HG03457 (cell line): ENCODE data around the gene WDR45B.
"Not testable (repeated sequence)": the region's sequence is repeated elsewhere in the genome, so short reads cannot be mapped to it uniquely, and the experiment has no call there.

Experiments used
- ATAC-seq: cut with Tn5 transposase; IDR thresholded peaks from one replicate; pipeline ENCODE4 v1.9.1; 2021; ENCODE audit warnings: moderate number of reproducible peaks; ENCODE audit not compliant: unreplicated experiment

WDR45B gene

GRCh38 chr17:82587234-82588086, 60.8 kb downstream of the WDR45B start:
- no peak for ATAC-seq

DNA sequence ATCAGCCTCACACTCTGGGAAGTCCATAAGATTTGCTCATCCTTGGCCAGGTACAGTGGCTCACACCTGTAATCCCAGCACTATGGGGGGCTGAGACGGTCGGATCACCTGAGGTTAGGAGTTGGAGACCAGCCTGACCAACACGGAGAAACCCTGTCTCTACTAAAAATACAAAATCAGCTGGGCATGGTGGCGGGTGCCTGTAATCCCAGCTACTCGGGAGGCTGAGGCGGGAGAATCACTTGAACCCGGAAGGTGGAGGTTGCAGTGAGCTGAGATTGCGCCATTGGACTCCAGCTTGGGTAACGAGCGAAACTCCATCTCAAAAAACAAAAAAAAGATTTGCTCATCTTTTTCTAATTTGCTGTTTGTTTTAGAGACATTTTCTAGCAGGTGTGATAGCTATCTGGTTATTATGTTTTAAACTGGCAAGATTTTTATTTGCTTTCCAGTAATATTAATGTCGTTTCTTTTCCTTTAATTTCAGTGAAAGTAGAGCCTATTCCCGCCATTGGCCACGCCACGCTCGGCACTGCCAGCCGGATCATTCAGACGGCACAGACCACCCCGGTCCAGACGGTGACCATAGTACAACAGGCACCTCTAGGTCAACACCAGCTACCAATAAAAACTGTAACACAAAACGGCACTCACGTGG, 61.5 kb downstream of the WDR45B start:
- ATAC-seq = no peak

GRCh38 chr17:82585935-82586575, 62.2 kb downstream of the WDR45B start:
- not testable (repeated sequence) for ATAC-seq

DNA sequence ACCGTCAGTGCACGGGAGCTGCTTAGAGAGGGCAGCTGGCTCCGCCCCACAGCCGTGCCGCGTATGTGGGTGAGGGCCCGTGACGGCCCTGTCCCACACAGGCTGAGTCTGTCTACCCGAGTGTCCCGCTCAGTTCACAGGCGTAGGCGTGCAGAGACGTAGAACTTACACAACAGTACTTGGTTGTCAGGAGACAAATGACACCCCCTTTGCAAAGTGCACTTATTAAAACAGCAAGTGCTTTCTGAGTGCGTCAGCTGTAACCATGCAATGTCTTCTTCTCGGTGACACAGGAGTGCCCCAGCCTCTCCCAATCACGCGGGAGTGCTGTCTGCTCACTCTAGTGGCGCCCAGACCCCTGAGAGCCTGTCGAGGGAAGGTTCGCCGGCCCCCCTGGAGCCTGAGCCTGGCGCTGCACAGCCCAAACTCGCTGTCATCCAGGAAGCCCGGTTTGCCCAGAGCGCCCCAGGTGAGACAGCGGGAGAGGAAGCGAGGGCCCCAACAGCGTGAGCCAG, 64.5 kb downstream of the WDR45B start:
- no peak for ATAC-seq

GRCh38 chr17:82582709-82583108, 65.5 kb downstream of the WDR45B start:
- ATAC-seq = no peak

DNA sequence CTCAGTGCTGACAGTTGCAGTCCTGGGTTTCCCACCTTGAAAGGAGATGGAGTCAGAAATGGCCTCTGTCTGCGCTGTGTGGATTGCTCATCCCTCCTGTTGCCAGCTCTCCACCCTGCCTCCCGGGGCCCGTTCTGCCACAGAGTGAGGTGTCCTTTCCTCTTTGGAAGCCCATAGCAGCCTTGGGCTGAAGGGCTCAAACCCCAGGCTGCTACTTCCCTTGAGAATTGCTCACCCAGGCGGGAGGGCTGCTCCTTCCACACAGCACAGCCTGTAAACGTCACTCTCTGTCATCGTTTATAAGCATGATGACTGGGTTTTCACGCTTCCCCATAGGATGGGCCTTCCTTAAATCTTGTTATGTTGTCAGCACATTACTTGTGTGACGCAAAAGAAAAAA, 66.0 kb downstream of the WDR45B start:
- ATAC-seq = no peak

- ATAC-seq = not testable (repeated sequence)
These were observed 68.3 kb downstream of the WDR45B start for GRCh38 chr17:82579969-82580368.

DNA sequence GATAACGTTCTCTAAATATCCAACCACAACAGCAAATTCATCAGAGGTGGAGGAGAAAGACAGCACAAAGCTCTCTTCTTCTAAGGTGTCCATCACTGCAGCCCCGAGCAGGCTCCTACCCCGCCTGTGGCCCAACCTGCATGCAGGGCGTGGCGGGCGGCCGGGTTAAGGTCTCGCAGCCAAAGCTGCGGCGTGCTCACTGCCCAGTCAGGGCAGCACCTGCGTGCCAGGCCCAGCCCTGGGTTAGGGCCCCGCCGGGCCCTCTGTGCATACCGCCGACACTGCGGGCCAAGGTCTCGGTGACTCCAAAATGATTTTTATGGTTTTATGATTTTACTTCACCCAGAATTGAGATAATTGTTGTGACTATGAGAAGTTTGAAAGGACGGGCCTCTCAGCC, 70.9 kb downstream of the WDR45B start:
- no peak for ATAC-seq

- not testable (repeated sequence) for ATAC-seq
These were observed 72.5 kb downstream of the WDR45B start for GRCh38 chr17:82575581-82576221.

- ATAC-seq = no peak
These were observed 74.2 kb downstream of the WDR45B start for GRCh38 chr17:82574041-82574440.

DNA sequence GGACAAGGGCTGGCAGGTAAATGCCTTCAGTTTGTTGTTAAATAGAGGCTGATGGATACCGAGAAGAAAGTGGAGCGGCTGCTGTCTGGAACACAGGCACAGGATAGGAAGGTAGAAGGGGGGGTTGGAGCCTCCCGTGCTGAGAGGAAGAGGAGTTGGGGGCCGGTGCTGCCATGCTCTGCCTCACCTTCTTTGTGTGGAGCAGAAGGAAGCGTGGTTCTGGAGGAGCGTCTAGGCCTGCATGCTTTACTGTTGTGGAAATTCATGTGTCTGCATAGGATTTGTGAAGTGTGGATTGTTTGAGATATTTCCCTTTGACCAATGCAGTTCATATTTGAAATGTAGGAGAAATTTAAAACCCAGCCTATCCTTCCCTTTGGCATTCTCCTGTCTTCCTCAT, 76.4 kb downstream of the WDR45B start:
- ATAC-seq = no peak

- ATAC-seq = no peak
These were observed 78.0 kb downstream of the WDR45B start for GRCh38 chr17:82570277-82570676.

DNA sequence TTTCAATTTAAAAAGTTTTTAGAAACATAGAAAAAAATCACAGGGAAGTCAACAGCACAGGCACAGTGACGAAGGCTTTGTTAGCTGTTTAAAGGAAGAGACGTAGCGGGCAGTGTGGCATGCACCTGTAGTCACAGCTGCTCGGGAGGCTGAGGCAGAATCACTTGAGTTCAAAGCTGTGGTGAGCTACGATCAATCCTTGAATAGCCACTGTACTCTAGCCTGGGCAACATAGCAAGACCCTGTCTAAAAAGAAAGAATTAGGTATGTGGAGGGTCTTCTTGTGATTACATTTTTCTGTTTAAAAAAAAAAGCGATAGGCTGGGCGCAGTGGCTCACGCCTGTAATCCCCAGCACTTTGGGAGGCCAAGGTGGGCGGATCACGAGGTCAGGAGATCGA, 78.6 kb downstream of the WDR45B start:
- ATAC-seq = no peak

- ATAC-seq = no peak
These were observed 79.2 kb downstream of the WDR45B start for GRCh38 chr17:82568997-82569393.

GRCh38 chr17:82567286-82567685, 81.0 kb downstream of the WDR45B start:
- no peak for ATAC-seq

- ATAC-seq = no peak
These were observed 81.9 kb downstream of the WDR45B start for GRCh38 chr17:82566129-82566960.

DNA sequence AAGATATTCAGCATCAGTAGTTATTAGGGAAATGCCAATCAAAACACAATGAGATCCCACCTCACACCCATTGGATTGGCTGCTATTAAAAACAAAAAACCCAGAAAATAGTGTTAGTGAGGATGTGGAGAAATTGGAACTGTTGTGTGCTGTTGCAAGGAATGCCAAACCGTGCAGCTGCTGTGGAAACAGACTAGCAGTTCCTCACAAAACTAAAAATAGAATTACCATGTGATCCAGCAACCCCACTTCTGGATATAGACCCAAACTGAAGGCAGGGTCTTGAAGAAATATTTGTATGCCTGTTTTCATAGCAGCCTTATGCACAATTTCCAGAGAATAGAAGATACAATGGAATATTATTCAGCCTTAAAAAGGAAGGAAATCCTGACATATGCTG, 82.7 kb downstream of the WDR45B start:
- no peak for ATAC-seq
